HL-60/S4 treated with retinoic acid at 250 ng/mL for 4 days and 3 days (cell line): Measurements from ENCODE around the gene MTR.

Experiments used
- in situ Hi-C: fragments of 300-500 bp; cut with MboI; formaldehyde crosslinking; loops from 2 replicates; pipeline ENCODE4 v1.7.0; 2022; ENCODE audit warnings: low sequenced_read_pairs

The MTR gene

DNA sequence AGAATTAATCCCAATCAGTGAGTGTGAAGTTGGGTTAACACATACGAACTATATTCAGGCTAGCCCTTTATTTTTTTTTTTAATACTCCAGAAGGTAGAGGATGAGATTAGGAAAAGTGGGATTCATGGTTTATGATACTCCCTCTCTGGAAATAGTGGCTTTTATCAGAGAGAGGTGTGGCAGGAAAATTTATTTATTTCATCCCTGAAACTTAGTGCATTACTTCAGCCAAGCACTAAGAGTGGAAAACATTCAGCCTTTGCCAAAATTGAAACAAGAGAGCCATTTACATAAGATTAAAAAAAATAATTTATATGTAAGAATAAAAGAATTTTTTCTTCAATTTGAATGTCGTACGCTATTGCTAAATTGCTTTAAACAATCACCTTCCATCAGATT lies 35.0 kb downstream of the MTR start:
- in situ Hi-C loops: no loop called here

DNA sequence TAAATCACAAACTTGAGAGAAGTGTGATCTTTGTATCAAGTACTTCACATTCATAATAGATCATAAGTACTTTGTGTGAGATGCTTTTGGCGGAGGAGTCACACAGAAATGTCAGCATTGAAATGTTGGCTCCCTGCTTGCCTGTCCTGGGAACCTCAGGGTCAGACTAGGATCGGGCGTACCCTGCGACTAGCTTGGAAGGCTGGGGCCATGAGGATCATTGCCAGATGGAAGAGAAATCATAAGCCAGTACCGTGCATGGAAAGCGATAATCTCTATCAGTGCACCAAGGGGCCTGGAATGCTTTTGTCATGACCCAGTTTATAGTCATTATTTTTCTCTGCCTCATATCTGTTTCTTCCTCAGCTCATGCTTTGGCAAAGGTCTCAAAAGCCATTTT lies 35.5 kb downstream of the MTR start:
- in situ Hi-C loops: no loop called here

DNA sequence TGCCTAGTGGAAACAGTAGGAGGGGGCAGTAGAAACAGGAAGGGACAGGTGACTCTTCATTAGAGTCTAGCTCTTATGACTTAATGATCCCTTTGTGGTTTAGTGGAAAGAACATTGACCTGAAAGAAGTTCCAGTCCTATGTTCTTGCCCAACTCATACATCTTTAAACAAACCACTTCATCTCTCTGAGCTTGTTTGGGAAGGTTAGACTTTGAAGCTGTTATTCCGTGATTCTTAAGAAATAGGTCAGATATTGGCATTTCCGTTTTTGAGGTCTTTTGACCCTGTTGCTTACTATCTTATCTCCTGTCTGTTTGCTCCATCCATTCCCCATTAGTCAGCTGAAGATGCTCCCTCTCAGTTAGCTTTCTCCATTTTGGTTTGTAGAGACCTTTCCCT lies 38.5 kb downstream of the MTR start:
- in situ Hi-C loops: no loop called here

DNA sequence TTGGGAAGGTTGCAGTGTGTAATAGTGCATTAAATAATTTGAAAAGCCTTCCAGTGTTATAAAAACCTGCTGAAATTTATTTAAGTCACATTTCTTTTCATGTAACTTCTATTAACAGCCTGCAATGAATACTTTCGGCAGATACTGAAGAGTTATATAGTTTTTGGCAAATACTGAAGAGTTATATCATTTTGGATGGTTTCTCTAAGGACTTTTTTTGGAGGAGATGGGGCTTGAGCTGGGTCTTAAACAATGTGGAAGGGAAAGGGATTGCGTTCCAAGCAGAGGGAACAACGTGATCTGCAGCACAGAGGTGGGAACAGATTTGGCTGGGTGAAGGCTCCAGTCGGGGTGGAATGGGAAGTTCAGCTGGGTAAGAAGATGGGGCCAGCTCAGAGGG lies 39.8 kb downstream of the MTR start:
- in situ Hi-C loops: no loop called here

- in situ Hi-C loops: no loop called here
Measured at GRCh38 chr1:236835491-236835890, 40.4 kb downstream of the MTR start.

DNA sequence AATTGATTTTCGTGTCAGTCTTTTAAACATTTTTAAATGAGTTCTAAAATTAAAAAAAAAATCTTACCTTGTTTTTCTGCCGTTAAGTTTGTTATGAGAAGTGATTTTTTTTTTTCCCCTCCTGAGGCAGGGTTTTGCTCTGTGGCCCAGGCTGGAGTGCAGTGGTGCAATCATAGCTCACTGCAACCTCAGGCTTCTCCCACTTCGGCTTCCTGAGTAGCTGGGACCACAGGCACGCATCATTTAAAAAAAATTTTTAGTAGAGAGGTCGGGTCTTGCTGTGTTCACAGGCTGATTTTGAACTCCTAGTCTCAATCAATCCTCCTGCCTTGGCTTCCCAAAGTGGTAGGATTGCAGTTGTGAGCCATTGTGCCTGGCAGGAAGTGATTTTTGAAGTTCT lies 41.1 kb downstream of the MTR start:
- in situ Hi-C loops: no loop called here

- in situ Hi-C loops: no loop called here
Measured at GRCh38 chr1:236837115-236837514, 42.0 kb downstream of the MTR start.

GRCh38 chr1:236837897-236838296 lies 42.8 kb downstream of the MTR start:
- in situ Hi-C loops: no loop called here

- in situ Hi-C loops: no loop called here
Measured at GRCh38 chr1:236841341-236841740, 46.2 kb downstream of the MTR start.

GRCh38 chr1:236844499-236845271 lies 49.6 kb downstream of the MTR start:
- in situ Hi-C loops: no loop called here

DNA sequence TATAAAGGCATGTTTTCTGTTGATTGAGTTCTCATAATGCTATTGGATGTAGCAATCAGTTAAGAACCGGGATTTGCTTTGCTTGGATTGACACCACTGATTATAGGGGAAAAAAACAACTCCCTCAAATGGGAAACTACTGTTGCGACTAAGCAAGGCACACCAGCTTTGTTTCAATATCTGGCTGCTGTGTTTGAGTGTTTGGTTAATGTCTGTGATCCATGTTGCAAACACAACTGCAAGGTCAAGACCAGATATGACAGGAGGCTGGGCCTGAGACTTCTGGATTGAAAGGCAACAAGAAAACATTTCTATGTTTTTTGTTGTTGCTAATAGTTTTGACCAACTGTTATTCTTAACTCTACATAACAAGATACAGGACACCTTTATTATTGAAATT lies 50.7 kb downstream of the MTR start:
- in situ Hi-C loops: no loop called here

DNA sequence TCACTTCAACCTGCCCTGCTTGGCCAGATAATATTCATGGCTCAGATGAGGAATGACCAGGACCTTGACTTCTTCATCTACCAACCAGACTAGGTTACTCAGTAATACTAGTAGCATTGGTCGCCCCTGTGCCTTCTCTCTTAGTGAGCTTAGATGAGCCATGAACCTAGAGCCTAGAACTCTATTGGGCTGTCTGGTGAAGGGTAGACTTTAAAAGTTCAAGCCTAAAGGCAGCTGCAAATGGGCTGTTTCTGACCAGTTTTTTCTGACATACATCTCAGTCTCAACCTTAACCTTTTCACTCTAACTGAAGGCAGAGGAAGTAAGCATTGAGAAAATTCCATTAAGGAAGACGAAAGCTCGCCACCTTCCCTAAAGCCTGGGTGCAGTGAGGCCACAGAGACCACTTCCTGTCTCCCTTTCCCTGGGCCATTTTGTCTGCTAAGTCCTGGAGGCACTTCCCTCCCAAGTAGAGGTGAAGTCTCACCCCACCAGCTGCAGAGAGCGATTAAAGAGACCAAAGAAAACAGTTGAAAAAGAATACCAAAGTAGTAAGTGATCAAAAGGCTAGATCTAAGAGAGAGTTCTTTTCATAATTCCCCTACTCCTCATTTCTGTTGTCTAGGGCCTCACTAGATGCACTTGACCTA lies 53.3 kb downstream of the MTR start:
- in situ Hi-C loops: no loop called here

DNA sequence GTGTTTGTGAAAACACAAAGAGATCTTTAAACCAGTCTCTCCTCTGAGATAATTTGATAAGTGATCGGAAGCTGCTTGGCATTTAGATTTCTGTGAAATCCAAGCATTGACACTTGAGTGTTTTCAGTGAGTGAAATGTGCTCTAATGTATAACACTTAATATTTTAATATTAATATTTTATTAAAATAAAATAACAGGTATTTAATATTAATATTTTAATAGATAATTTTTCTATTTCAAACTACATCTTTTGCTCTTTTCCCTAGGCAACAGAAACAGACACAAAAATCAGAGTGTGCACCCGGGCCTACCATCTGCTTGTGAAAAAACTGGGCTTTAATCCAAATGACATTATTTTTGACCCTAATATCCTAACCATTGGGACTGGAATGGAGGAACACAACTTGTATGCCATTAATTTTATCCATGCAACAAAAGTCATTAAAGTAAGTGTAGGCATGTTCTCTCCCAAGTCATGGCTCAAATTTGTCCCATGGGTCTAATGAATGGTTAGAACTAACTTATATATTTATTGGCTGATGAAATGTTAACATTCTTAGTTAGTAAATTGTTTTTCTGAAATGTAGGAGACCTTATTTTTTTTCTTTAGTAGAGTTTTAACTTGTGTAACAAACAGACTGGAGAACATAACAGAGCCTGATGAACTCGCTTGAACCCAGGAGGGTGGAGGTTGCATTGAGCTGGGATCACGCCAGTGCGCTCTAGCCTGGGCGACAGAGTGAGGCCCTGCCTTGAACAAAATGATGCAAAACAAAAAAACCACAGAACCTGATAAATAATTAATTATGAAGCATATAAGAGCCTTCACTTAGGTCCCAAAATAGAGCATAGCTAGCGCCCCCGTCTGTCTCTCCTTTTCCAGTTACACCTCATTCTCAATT lies 55.2 kb downstream of the MTR start:
- in situ Hi-C loops: loop anchor here (25.0 kb wide), 1 partner anchor 238 kb away; the partner anchor contains the start of gene HEATR1

DNA sequence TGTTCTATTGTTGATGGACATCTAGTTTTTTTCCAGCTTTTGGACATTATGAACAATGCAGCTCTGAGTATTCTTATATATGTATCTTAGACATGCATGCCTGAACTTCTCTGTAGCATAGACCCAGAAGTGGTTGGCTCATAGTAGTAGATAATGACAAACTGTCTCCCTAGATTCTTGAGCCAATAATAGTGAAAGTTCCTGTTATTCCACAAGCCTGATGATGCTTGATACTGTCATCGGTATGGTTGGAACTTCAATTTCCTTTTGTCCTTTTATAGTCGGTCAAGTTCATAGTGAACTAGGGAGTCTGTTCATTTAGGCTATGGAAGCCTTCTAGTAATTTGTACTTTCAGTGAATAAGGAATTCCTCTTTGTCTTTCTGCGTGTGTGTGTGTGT lies 56.8 kb downstream of the MTR start:
- in situ Hi-C loops: loop anchor here (25.0 kb wide), 1 partner anchor 240 kb away; the partner anchor contains the start of gene HEATR1

DNA sequence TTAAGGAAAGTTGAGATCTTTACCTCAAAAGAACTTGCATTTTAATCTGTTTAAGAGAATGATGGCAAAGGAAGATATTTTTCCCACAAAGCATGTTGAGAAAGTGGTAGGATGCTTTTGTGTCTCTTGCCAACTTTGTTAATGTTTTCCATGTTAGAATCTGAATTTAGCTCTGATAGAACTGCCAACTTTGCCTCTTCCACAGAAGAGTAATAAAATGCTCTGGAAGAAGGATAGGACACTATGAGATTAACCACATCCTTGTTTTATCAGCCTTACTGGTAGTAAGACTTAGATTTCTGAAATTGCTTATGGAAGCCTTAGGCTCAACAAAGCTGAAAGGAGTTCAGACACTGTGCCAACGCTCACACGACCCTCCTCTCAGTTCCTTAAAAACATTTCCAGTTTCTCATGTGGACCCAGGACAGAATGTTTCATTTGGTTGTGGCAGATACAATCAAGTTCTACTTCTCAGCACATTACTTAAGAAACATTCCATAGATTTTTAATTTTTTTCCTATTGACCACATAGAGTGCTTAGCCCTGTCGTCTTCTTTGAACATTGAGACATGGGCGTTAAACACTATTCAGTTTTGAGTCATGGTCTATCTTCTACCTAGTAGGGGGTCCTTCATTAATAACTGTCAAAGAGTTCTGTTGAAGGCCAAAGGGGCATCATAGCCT lies 59.0 kb downstream of the MTR start:
- in situ Hi-C loops: loop anchor here (25.0 kb wide), 1 partner anchor 242 kb away; the partner anchor contains the start of gene HEATR1

- in situ Hi-C loops: loop anchor here (25.0 kb wide), 1 partner anchor 242 kb away; the partner anchor contains the start of gene HEATR1
Measured at GRCh38 chr1:236854605-236854983, 59.5 kb downstream of the MTR start.

DNA sequence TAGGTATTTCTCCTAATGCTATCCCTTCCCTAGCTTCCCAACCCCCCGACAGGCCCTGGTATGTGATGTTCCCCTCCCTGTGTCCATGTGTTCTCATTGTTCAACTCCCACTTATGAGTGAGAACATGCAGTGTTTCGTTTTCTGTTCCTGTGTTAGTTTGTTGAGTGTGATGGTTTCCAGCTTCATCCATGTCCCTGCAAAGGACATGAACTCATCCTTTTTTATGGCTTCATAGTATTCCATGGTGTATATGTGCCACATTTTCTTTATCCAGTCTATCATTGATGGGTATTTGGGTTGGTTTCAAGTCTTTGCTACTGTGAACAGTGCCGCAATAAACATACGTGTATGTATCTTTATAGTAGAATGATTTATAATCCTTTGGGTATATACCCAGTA lies 61.6 kb downstream of the MTR start:
- in situ Hi-C loops: loop anchor here (25.0 kb wide), 1 partner anchor 244 kb away; the partner anchor contains the start of gene HEATR1

GRCh38 chr1:236858165-236858564 lies 63.1 kb downstream of the MTR start:
- in situ Hi-C loops: loop anchor here (25.0 kb wide), 1 partner anchor 246 kb away; the partner anchor contains the start of gene HEATR1

DNA sequence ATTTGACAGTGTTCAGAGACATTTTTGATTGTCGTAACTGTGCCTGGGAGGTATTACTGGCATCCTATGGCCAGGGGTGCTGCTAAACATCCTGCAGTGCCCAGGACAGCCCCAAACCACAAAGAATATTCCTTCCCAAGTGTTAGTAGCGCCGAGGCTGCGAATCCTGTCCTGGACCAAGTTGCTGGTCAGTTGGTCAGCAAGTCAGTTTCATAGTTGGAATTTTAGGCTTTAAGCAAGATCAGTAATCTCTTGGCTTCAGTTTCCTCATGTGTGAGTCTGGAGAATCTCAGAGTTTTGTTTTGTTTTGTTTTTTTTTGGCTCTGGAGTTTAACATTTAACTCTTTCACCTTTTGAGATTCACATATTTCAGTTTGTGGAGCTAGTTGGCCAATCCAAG lies 65.0 kb downstream of the MTR start:
- in situ Hi-C loops: loop anchor here (25.0 kb wide), 1 partner anchor 248 kb away; the partner anchor contains the start of gene HEATR1

GRCh38 chr1:236860674-236861073 lies 65.6 kb downstream of the MTR start:
- in situ Hi-C loops: loop anchor here (25.0 kb wide), 1 partner anchor 248 kb away; the partner anchor contains the start of gene HEATR1
